Peyer's patch (tissue), 4 donors: ENCODE results near the gene RNASE7. TPM values are rescaled to one million over a fixed set of nuclear protein-coding genes. Genes with fewer than 3 reads are reported as not detected.
"Not testable (repeated sequence)": the region's sequence is repeated elsewhere in the genome, so short reads cannot be mapped to it uniquely, and the experiment has no call there.

Experiments
- DNase-seq, 3 donors: peaks; one replicate each; pipeline ENCODE4 v3.0.0-alpha.2; 2017 to 2019
- H3K27ac ChIP-seq, 4 donors: fragments of 200-600 bp; sonication (generic); one replicate each; pipeline ENCODE4 v1.5.1; 2016 to 2019
- H3K27me3 ChIP-seq, 2 donors: fragments of 200-600 bp; sonication (generic); one replicate each; pipeline ENCODE4 v1.5.1; 2019
- H3K36me3 ChIP-seq, 3 donors: fragments of 200-600 bp; sonication (generic); one replicate each; pipeline ENCODE4 v1.5.1; 2016 to 2019
- H3K4me1 ChIP-seq, 4 donors: fragments of 200-600 bp; sonication (generic); one replicate each; pipeline ENCODE4 v1.5.1; 2016 to 2019
- H3K4me3 ChIP-seq, 4 donors: fragments of 200-600 bp; sonication (generic); 1 replicate in 3 of 4; 2 replicates in 1 of 4; pipeline ENCODE4 v1.5.1; 2016 to 2019; ENCODE audit warnings: mild to moderate bottlenecking in 1 of 4
- H3K9me3 ChIP-seq, 4 donors: fragments of 200-600 bp; sonication (generic); one replicate each; pipeline ENCODE4 v1.5.1; 2016 to 2019; ENCODE audit warnings: mild to moderate bottlenecking in 1 of 4
- POLR2A ChIP-seq, 2 donors: fragments of 450-650 bp; IDR thresholded peaks; one replicate each; pipeline ENCODE4 v1.5.1; 2017; ENCODE audit warnings: antibody characterized with exemption in 2 of 2, mild to moderate bottlenecking in 2 of 2, moderate library complexity in 2 of 2
- total RNA-seq, 4 donors: library from RNA; depleted of rRNA; stranded (reverse); fragments of >200 nt; gene quantifications; one replicate each; pipeline ENCODE4 v1.1.0, GENCODE V29; 2016
- TF ChIP-seq, protein P1 (sequence below), 6 experiments: fragments of 450-650 bp in 4 of 6; fragments of 200-600 bp in 2 of 6; sonication (generic) in 1 of 6; IDR thresholded peaks; one replicate each; pipeline ENCODE4 v1.5.1; 2017 to 2019; ENCODE audit warnings: antibody characterized with exemption in 6 of 6, mild to moderate bottlenecking in 3 of 6, moderate library complexity in 1 of 6

The RNASE7 gene
- total RNA-seq, 4 donors from 2014 or later = not detected

DNA sequence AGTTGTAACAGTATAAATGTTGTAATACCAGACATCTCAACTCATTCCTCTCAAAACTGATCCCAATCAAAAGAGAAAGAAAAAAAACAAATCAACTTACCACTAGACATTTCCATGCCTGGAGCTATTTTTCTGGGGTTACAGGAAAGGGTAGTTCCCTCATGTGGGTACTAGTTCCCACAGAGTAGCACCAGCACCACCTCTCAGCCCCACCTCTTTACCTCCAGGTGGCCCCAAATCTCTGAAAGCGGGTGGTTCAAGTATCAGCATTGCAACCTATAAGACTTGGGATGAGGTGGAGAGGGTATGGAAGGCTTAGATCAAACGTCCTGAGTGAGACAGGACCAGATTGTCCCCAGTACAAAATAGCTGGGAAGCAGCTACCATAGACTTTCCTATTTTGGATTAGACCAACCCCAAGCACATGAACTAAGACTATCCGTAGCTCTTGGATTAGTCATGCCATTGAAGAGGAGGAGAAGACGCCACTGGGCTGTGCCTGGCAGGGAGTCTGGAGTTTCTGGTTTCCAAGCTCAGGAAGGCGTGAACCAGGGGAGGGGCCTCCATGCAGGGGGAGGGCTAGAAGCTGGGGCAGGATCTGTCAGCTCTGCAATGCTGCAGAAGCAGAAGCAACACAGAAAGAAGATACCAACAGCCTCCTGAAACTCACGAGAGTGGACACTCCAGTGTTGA, 43.3 kb upstream of the RNASE7 start, which contains the start of gene SLC39A2:
Gene SLC39A2, plus strand, starts transcription at position 620 of the 693 bp plus-strand sequence. CDS start 154 bp downstream, outside the sequence.
- Histone ChIP-seq H3K4me3 (no peak within 1 kb of the TSS), H3K27me3 (no peaks in the 10 kb centered on the region), H3K9me3 (no peaks in the 10 kb centered on the region), H3K4me1 (peaks cover 0 to 19% (median 0%) of the 10 kb centered on the region in 4 donors), H3K36me3 (peaks cover 0 to 33% (median 0%) of the 10 kb centered on the region in 3 donors), H3K27ac (peak within 1 kb of the TSS in 1 of 4 donors; percentile 32)
- peak in 1 of 2 donors; percentile 25 for TF ChIP-seq POLR2A (IDR thresholded peaks at IDR 0.05)
- TF ChIP-seq, protein P1, sequence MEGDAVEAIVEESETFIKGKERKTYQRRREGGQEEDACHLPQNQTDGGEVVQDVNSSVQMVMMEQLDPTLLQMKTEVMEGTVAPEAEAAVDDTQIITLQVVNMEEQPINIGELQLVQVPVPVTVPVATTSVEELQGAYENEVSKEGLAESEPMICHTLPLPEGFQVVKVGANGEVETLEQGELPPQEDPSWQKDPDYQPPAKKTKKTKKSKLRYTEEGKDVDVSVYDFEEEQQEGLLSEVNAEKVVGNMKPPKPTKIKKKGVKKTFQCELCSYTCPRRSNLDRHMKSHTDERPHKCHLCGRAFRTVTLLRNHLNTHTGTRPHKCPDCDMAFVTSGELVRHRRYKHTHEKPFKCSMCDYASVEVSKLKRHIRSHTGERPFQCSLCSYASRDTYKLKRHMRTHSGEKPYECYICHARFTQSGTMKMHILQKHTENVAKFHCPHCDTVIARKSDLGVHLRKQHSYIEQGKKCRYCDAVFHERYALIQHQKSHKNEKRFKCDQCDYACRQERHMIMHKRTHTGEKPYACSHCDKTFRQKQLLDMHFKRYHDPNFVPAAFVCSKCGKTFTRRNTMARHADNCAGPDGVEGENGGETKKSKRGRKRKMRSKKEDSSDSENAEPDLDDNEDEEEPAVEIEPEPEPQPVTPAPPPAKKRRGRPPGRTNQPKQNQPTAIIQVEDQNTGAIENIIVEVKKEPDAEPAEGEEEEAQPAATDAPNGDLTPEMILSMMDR (IDR thresholded peaks at IDR 0.05) = no peak
- DNase-seq = peak in 2 of 3 donors; percentile 65 to 66

DNA sequence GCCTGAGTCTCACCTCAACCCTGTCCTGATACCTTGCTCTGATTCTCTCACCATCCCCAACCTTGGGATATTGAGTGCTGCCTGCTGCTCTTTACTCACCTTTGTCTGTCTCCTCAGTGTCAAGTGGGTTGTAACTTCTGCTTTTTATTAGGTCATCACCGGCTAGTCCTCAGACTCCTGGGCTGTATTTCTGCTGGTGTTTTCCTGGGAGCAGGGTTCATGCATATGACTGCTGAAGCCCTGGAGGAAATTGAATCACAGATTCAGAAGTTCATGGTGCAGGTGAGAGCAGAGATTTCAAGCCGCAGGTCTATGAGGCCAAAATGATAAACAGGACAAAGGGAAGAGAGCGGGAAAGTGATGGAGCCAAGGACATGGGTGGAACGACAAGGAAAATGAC, 42.6 kb upstream of the RNASE7 start:
- TF ChIP-seq, protein P1 (IDR thresholded peaks at IDR 0.05) = no peak
- TF ChIP-seq POLR2A (IDR thresholded peaks at IDR 0.05) = no peak
- no peaks in the 10 kb centered on the region for H3K27me3 ChIP-seq
- H3K4me3 ChIP-seq = no peak overlapping the region
- H3K36me3 ChIP-seq = peaks cover 0 to 26% (median 0%) of the 10 kb centered on the region in 3 donors
- peak overlapping the region in 1 of 4 donors; percentile 32 for H3K27ac ChIP-seq
- no peaks in the 10 kb centered on the region for H3K9me3 ChIP-seq
- peaks cover 0 to 19% (median 0%) of the 10 kb centered on the region in 4 donors for H3K4me1 ChIP-seq
- DNase-seq = no peak

DNA sequence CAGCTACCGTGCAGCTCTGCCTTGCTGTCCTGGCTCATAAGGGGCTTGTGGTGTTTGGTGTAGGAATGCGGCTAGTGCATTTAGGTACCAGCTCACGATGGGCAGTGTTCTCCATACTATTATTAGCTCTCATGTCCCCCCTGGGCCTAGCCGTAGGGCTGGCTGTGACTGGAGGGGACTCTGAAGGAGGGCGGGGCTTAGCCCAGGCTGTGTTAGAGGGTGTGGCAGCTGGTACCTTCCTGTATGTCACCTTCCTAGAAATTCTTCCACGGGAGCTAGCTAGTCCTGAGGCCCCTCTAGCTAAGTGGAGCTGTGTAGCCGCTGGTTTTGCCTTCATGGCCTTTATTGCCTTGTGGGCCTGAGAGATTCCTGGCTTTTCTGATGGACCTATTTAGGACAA, 40.9 kb upstream of the RNASE7 start:
- Histone ChIP-seq H3K36me3 (peaks cover 0 to 9% (median 0%) of the 10 kb centered on the region in 3 donors), H3K4me3 (no peak overlapping the region), H3K9me3 (no peaks in the 10 kb centered on the region), H3K27ac (no peak overlapping the region), H3K4me1 (peaks cover 0 to 12% (median 0%) of the 10 kb centered on the region in 4 donors), H3K27me3 (no peaks in the 10 kb centered on the region)
- DNase-seq = no peak
- TF ChIP-seq, protein P1 (IDR thresholded peaks at IDR 0.05) = no peak
- no peak for TF ChIP-seq POLR2A (IDR thresholded peaks at IDR 0.05)

DNA sequence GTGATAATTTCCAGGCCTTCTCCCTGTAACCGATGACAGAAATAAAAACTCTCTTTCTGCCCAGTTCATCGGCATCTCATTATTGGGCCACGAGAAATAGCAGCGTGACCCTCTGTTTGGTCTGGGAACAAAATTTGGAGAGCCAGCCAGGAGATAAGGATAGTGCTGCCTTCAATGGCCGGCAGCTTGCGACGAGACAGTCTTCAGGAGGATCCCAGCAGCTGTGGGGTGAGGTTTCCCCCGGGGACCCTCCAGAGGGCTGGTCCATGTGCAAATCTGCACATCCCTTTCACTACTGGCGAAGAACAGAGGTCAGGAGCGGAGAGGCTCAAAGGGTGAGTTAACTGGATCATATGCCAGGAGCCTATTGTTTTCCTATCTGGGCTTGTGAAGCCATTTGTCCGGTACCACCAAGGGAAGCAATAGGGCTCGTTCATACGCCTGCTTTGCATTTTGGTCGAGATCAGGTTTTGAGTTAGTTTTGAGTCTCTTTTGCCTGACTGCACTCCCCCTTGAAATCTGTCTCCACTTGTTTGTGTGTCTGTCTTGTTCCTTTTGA, 38.3 kb upstream of the RNASE7 start:
- no peak for TF ChIP-seq POLR2A (IDR thresholded peaks at IDR 0.05)
- TF ChIP-seq, protein P1 (IDR thresholded peaks at IDR 0.05) = no peak
- no peak for DNase-seq
- no peak overlapping the region for H3K27ac ChIP-seq
- H3K9me3 ChIP-seq = no peaks in the 10 kb centered on the region
- no peak overlapping the region for H3K4me3 ChIP-seq
- no peaks in the 10 kb centered on the region for H3K36me3 ChIP-seq
- no peaks in the 10 kb centered on the region for H3K27me3 ChIP-seq
- H3K4me1 ChIP-seq = peaks cover 0 to 4% (median 0%) of the 10 kb centered on the region in 4 donors

DNA sequence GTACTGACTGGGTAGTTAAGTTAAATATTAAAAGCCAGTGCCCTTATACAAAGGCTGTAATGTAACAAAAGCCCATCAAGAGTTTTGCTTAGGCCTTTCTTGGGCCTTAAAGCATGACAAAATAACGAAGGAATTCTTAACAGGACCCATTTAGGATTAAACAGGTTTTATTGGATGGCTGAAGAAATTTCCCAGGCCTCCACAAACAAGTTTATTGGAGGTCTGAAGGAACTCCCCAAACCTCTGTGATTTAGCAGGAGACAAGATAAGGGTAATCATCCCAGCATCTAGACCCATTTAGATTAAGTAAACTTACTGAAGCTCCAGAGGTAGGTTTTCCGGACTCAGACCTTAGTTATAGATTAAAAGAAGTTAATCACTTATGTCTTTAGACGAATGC, 32.4 kb upstream of the RNASE7 start:
- not testable (repeated sequence) for H3K27me3 ChIP-seq

DNA sequence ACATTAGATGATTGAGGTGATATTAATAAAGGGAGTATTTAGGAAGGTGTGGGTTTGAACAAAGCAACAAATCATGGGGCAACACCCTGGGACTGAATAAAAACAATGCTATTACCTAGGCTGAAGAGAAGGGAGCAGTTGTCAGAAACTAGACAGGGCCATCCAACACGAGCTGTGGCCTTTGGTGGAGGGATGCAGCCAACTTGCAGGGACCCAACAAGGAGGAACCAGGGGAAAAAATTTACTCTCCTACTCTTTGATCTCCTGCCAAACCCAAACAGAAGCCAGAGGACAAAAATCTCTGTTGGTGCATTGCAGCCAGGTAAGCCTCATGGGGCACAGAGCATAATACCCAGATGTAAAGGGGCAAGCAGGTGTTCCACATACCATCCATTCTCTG, 31.0 kb upstream of the RNASE7 start:
- TF ChIP-seq POLR2A (IDR thresholded peaks at IDR 0.05) = no peak
- TF ChIP-seq, protein P1 (IDR thresholded peaks at IDR 0.05) = no peak
- no peaks in the 10 kb centered on the region for H3K4me1 ChIP-seq

More for the DNA sequence above, 32.4 kb upstream of the RNASE7 start:
- not testable (repeated sequence) for H3K4me1 ChIP-seq, H3K9me3 ChIP-seq, DNase-seq, H3K36me3 ChIP-seq, H3K4me3 ChIP-seq, H3K27ac ChIP-seq

More for the DNA sequence above, 31.0 kb upstream of the RNASE7 start:
- Histone ChIP-seq H3K27me3 (no peaks in the 10 kb centered on the region), H3K9me3 (no peaks in the 10 kb centered on the region), H3K4me3 (no peak overlapping the region), H3K27ac (no peak overlapping the region), H3K36me3 (no peaks in the 10 kb centered on the region)
- DNase-seq = no peak
